ENCODE measurements around the gene TMPRSS9. TPM values are rescaled to one million over a fixed set of nuclear protein-coding genes. Genes with fewer than 3 reads are reported as not detected.

TMPRSS9 gene
- total RNA-seq, 1 donor from 2014 or later = not detected

DNA sequence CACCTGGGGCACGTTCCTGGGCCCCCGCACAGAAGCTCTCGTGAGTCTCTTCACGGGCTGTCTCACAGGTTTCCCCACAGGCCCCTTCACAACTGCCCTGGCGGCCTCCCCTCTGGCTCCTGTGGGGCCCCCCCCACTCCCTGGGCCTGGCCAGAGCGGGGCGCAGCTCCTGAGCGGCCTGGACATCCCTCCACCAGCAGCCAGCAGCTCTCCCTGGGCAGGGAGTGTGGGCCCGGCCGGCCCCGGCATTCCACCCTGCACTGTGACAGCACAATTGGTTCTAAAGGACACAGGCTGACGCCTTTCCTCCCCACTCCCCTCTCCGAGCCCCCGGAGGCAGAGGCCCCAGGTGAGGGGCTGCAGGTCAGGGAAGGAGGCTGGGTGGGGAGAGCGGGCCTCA, 76.9 kb downstream of the TMPRSS9 start:
- Mint-ChIP-seq H3K27me3 (ENCODE audit: unreplicated experiment) (peaks cover 4% of the 10 kb centered on the region), H3K4me1 (ENCODE audit: unreplicated experiment) (no peaks in the 10 kb centered on the region), H3K36me3 (ENCODE audit: low read depth, unreplicated experiment) (peaks cover 11% of the 10 kb centered on the region), H3K4me3 (ENCODE audit: unreplicated experiment) (no peak overlapping the region), H3K27ac (ENCODE audit: unreplicated experiment) (no peak overlapping the region), H3K9me3 (ENCODE audit: unreplicated experiment) (no peaks in the 10 kb centered on the region)
- DNase-seq (ENCODE audit: low spot score) = no peak
- TF ChIP-seq, protein P1, sequence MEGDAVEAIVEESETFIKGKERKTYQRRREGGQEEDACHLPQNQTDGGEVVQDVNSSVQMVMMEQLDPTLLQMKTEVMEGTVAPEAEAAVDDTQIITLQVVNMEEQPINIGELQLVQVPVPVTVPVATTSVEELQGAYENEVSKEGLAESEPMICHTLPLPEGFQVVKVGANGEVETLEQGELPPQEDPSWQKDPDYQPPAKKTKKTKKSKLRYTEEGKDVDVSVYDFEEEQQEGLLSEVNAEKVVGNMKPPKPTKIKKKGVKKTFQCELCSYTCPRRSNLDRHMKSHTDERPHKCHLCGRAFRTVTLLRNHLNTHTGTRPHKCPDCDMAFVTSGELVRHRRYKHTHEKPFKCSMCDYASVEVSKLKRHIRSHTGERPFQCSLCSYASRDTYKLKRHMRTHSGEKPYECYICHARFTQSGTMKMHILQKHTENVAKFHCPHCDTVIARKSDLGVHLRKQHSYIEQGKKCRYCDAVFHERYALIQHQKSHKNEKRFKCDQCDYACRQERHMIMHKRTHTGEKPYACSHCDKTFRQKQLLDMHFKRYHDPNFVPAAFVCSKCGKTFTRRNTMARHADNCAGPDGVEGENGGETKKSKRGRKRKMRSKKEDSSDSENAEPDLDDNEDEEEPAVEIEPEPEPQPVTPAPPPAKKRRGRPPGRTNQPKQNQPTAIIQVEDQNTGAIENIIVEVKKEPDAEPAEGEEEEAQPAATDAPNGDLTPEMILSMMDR (IDR thresholded peaks at IDR 0.05; ENCODE audit: unreplicated experiment) = no peak

DNA sequence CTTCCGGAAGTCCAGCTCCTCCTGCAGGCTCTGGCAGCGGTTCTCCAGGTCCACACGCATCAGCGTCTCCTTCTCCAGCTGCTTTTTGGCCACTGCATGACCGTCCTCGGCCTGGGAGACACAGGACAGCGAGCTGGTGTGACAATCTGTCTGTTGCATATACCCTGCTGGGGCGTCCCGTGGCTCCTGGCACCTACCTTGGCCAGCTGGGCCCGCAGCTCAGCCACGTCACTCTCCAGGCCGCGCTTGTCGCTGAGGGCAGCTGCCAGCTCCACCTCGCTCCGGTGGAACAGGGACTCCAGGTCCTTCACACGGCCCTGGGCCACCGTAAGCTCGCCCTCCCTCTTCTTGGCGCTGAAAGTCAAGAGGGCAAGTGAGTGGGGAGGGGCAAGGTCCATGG, 78.1 kb downstream of the TMPRSS9 start:
- peaks cover 4% of the 10 kb centered on the region for H3K27me3 Mint-ChIP-seq (ENCODE audit: unreplicated experiment)
- H3K36me3 Mint-ChIP-seq (ENCODE audit: low read depth, unreplicated experiment) = peaks cover 11% of the 10 kb centered on the region
- TF ChIP-seq, protein P1 (IDR thresholded peaks at IDR 0.05; ENCODE audit: unreplicated experiment) = no peak
- DNase-seq (ENCODE audit: low spot score) = no peak
- H3K4me1 Mint-ChIP-seq (ENCODE audit: unreplicated experiment) = no peaks in the 10 kb centered on the region
- no peak overlapping the region for H3K4me3 Mint-ChIP-seq (ENCODE audit: unreplicated experiment)
- no peak overlapping the region for H3K27ac Mint-ChIP-seq (ENCODE audit: unreplicated experiment)
- H3K9me3 Mint-ChIP-seq (ENCODE audit: unreplicated experiment) = no peaks in the 10 kb centered on the region

DNA sequence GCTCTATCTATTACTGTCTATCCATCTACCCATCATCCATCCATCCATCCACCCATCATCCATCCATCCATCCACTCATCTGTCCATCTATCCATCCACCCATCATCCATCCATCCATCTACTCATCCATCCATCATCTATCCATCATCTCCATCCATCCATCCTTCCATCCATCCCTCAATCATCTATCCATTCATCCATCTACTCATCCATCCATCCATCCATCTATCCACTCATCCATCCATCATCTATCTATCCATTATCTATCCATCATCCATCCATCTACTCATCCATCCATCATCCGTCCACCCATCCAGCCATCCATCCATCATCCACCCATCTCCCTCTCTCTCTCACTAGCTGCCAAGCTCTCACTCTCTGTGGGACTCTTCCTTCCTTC, 80.5 kb downstream of the TMPRSS9 start:
- H3K4me3 Mint-ChIP-seq (ENCODE audit: unreplicated experiment) = peak overlapping the region; percentile 9
- no peak for DNase-seq (ENCODE audit: low spot score)
- TF ChIP-seq, protein P1 (IDR thresholded peaks at IDR 0.05; ENCODE audit: unreplicated experiment) = no peak
- peaks cover 11% of the 10 kb centered on the region for H3K36me3 Mint-ChIP-seq (ENCODE audit: low read depth, unreplicated experiment)
- no peaks in the 10 kb centered on the region for H3K9me3 Mint-ChIP-seq (ENCODE audit: unreplicated experiment)
- peaks cover 3% of the 10 kb centered on the region for H3K27me3 Mint-ChIP-seq (ENCODE audit: unreplicated experiment)
- H3K27ac Mint-ChIP-seq (ENCODE audit: unreplicated experiment) = no peak overlapping the region
- H3K4me1 Mint-ChIP-seq (ENCODE audit: unreplicated experiment) = no peaks in the 10 kb centered on the region

DNA sequence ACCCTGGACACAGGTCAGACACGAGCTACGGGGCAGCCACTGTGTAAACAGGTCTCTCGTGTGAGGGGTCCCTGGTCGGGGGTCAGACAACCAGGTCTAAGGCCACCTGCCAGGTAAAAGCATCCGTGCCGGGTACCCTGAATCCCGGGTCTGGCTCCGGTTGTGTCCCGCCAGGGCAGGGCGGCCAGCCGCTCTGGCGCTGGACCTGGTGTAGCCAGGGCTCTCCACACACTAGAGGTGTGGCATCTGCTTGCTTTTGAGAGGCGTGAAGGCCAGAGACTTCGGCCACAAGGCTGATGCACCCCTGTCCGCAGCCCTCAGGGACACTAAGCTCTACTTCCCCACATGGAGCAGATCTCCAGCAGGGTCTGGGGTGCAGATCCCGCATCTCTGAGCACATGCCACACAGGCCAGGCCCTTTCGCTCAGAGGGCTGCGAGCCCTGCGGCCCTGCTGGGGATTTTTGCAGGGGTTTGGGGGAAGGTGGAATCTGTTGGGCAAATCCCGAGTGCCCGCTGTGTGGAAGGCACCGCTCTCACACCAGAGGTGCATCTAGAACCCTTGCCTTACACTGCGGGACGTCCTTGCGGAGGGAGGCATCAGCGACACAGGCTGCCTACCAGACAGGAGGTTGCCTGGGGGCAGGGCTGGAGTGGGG, 81.2 kb downstream of the TMPRSS9 start:
- TF ChIP-seq, protein P1 (IDR thresholded peaks at IDR 0.05; ENCODE audit: unreplicated experiment) = no peak
- no peaks in the 10 kb centered on the region for H3K9me3 Mint-ChIP-seq (ENCODE audit: unreplicated experiment)
- peaks cover 3% of the 10 kb centered on the region for H3K27me3 Mint-ChIP-seq (ENCODE audit: unreplicated experiment)
- DNase-seq (ENCODE audit: low spot score) = no peak
- no peak overlapping the region for H3K4me3 Mint-ChIP-seq (ENCODE audit: unreplicated experiment)
- H3K27ac Mint-ChIP-seq (ENCODE audit: unreplicated experiment) = no peak overlapping the region
- H3K36me3 Mint-ChIP-seq (ENCODE audit: low read depth, unreplicated experiment) = peaks cover 9% of the 10 kb centered on the region
- no peaks in the 10 kb centered on the region for H3K4me1 Mint-ChIP-seq (ENCODE audit: unreplicated experiment)

DNA sequence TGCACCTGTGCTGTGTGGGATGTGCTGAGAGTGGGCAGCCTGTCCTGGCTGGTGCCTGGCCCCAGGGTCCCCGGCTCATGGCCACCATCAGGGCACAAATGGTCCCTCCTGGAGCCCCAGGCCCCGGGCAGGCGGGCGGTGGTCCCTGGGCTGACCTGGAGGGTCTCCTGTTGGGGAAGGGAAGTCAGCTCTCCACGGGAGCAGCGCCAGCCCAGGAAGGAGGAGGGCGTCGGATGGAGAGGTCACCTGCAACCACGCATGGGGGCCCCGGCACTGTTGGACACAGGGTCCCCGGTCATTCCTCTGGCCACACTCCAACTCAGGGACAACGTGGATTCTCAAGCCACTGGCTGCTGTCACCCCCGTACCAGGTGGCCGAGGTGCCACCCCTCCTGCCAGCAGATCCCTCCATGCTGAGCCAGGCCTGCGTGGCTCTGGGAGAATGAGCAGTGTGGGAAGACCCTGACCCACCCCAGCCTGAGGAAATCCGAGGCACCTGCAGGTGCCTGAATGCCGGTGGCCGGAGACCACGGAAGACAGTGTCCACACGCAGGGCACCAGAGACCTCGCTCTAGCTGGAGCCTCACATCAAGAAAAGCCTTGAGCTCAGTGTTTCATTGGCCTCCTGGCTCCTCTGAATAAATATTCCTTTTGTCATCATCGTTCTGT, 83.2 kb downstream of the TMPRSS9 start:
- no peak for DNase-seq (ENCODE audit: low spot score)
- TF ChIP-seq, protein P1 (IDR thresholded peaks at IDR 0.05; ENCODE audit: unreplicated experiment) = no peak
- Mint-ChIP-seq H3K27ac (ENCODE audit: unreplicated experiment) (peak overlapping the region; percentile 71), H3K9me3 (ENCODE audit: unreplicated experiment) (no peaks in the 10 kb centered on the region), H3K4me3 (ENCODE audit: unreplicated experiment) (peak overlapping the region; percentile 77), H3K4me1 (ENCODE audit: unreplicated experiment) (no peaks in the 10 kb centered on the region), H3K36me3 (ENCODE audit: low read depth, unreplicated experiment) (peaks cover 9% of the 10 kb centered on the region), H3K27me3 (ENCODE audit: unreplicated experiment) (peaks cover 3% of the 10 kb centered on the region)

Measured in endothelial cell (in vitro differentiated cells).